ENCODE measurements around the gene DEF6.

DEF6 gene

GRCh38 chr6:35282472-35282871 lies 15.1 kb upstream of the DEF6 start:
- TF ChIP-seq CTCF (IDR thresholded peaks at IDR 0.05), result no peak
- DNase-seq (ENCODE audit: low spot score), result no peak
- H3K27ac ChIP-seq, result no peak overlapping the region
- H3K4me3 ChIP-seq, result no peak overlapping the region

GRCh38 chr6:35283361-35283760 lies 14.3 kb upstream of the DEF6 start:
- Histone ChIP-seq H3K27ac (no peak overlapping the region), H3K4me3 (no peak overlapping the region)
- DNase-seq (ENCODE audit: low spot score), result no peak
- no peak for TF ChIP-seq CTCF (IDR thresholded peaks at IDR 0.05)

- H3K27ac ChIP-seq, result peak overlapping the region in 1 of 2 donors; percentile 29
Measured at GRCh38 chr6:35287671-35288396, 9.8 kb upstream of the DEF6 start.

GRCh38 chr6:35288834-35289233 lies 8.8 kb upstream of the DEF6 start:
- Histone ChIP-seq H3K27ac (no peak overlapping the region), H3K4me3 (no peak overlapping the region)
- TF ChIP-seq CTCF (IDR thresholded peaks at IDR 0.05), result no peak
- DNase-seq (ENCODE audit: low spot score), result no peak

More at GRCh38 chr6:35287671-35288396, 9.8 kb upstream of the DEF6 start:
- no peak overlapping the region for H3K4me3 ChIP-seq
- no peak for TF ChIP-seq CTCF (IDR thresholded peaks at IDR 0.05)
- no peak for DNase-seq (ENCODE audit: low spot score)

- Histone ChIP-seq H3K4me3 (no peak overlapping the region), H3K27ac (no peak overlapping the region)
- TF ChIP-seq CTCF (IDR thresholded peaks at IDR 0.05), result no peak
- no peak for DNase-seq (ENCODE audit: low spot score)
Measured at GRCh38 chr6:35291491-35291890, 6.1 kb upstream of the DEF6 start.

- Histone ChIP-seq H3K4me3 (no peak overlapping the region), H3K27ac (no peak overlapping the region)
- no peak for TF ChIP-seq CTCF (IDR thresholded peaks at IDR 0.05)
- no peak for DNase-seq (ENCODE audit: low spot score)
Measured at GRCh38 chr6:35292494-35292893, 5.1 kb upstream of the DEF6 start.

- DNase-seq (ENCODE audit: low spot score), result no peak
- no peak for TF ChIP-seq CTCF (IDR thresholded peaks at IDR 0.05)
- no peak overlapping the region for H3K27ac ChIP-seq
- no peak overlapping the region for H3K4me3 ChIP-seq
Measured at GRCh38 chr6:35293681-35294080, 3.9 kb upstream of the DEF6 start.

Measured in coronary artery (tissue), 2 donors.